ENCODE data around the gene CRYL1.

DNA sequence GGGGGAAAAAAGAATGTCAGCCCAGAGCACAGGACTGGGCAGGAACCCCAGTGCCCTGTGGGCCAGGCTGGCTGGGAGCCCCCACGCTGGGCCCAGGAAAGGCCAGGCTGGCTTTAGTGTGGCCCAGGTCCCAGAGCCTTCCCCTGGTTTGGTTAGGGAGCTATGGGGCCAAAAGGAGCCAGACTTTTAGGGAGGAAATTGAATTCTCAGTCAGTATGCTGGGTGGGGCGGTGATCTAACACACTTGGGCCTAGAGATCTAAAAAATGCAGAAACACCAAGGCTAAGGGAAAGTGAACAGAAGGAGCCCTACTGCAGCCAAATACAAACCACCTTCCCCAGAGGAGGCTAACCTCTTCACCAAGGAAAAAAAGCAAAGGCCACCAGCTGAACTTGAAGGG is 137.5 kb downstream of the CRYL1 start:
- TF ChIP-seq, protein P1, sequence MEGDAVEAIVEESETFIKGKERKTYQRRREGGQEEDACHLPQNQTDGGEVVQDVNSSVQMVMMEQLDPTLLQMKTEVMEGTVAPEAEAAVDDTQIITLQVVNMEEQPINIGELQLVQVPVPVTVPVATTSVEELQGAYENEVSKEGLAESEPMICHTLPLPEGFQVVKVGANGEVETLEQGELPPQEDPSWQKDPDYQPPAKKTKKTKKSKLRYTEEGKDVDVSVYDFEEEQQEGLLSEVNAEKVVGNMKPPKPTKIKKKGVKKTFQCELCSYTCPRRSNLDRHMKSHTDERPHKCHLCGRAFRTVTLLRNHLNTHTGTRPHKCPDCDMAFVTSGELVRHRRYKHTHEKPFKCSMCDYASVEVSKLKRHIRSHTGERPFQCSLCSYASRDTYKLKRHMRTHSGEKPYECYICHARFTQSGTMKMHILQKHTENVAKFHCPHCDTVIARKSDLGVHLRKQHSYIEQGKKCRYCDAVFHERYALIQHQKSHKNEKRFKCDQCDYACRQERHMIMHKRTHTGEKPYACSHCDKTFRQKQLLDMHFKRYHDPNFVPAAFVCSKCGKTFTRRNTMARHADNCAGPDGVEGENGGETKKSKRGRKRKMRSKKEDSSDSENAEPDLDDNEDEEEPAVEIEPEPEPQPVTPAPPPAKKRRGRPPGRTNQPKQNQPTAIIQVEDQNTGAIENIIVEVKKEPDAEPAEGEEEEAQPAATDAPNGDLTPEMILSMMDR (IDR thresholded peaks at IDR 0.05; ENCODE audit: low read depth, low read length, poor library complexity, severe bottlenecking), result no peak
- TF ChIP-seq EZH2phosphoT487 (IDR thresholded peaks at IDR 0.05; ENCODE audit: borderline replicate concordance, low read length), result no peak
